HepG2 (cell line): ENCODE data around the gene GALNT10. TPM values are rescaled to one million over a fixed set of nuclear protein-coding genes. Genes with fewer than 3 reads are reported as not detected.

Experiments
- ATAC-seq: fragments of 200-7000 bp; cut with Tn5 transposase; 3 replicates; pipeline ENCODE4 v1.9.1; 2020; ENCODE audit warnings: mild to moderate bottlenecking, moderate library complexity
- BruUV-seq: library from RNA; stranded (reverse); fragments of 400-500 nt; replicated peaks from 2 replicates; lab custom pipeline; 2021; lab: Mats Ljungman, UMichigan
- CTCF ChIA-PET: fragments of 300-600 bp; formaldehyde crosslinking; extraction: SDS; loops from one replicate; lab custom pipeline; 2021; ENCODE audit warnings: low total read pairs, inconsistent platforms, low intra/inter-chr PET ratio; lab: Yijun Ruan, JAX
- POLR2A ChIA-PET: fragments of 350-600 bp; sonication (Branson Sonifier 250); formaldehyde crosslinking; loops from one replicate; lab custom pipeline; 2020; ENCODE audit warnings: antibody characterized with exemption, inconsistent platforms; lab: Yijun Ruan, JAX
- DNase-seq: peaks from one replicate; pipeline ENCODE4 v3.0.0-alpha.2; 2015; ENCODE audit warnings: low spot score
- FAIRE-seq: peaks from 3 replicates; lab custom pipeline; 2011; peaks lifted over from hg19 to GRCh38; lab: Jason Lieb, UNC
- H2AFZ ChIP-seq: one replicate; pipeline ENCODE4 v1.6.1; 2011; ENCODE audit warnings: low read length, inconsistent platforms
- H3K27ac ChIP-seq: fragments of 300-600 bp; 3 replicates; pipeline ENCODE4 v1.8.0; 2011; ENCODE audit warnings: mixed run types, mild to moderate bottlenecking, mixed read lengths, low read length, inconsistent platforms; ENCODE audit not compliant: insufficient read depth; ENCODE audit errors: extremely low read length
- H3K27me3 ChIP-seq, 2 experiments: fragments of 200-600 bp in 1 of 2; 2 replicates in 1 of 2; 3 replicates in 1 of 2; pipeline versions ENCODE4 v1.6.0 to v1.8.0; 2011; ENCODE audit warnings: low read length in 2 of 2, mild to moderate bottlenecking in 2 of 2, moderate library complexity in 2 of 2, inconsistent platforms in 1 of 2; ENCODE audit not compliant: insufficient read depth in 2 of 2, control insufficient read depth in 1 of 2
- H3K36me3 ChIP-seq, 2 experiments: fragments of 200-600 bp in 1 of 2; replicated peaks in 1 of 2; 2 replicates in 1 of 2; 3 replicates in 1 of 2; pipeline versions ENCODE4 v1.5.1 to v1.8.0; 2011; ENCODE audit warnings: low read length in 2 of 2, inconsistent platforms in 1 of 2; ENCODE audit not compliant: insufficient read depth in 2 of 2, control insufficient read depth in 1 of 2
- H3K4me1 ChIP-seq: 2 replicates; pipeline ENCODE4 v1.5.1; 2012; ENCODE audit warnings: low read length, inconsistent platforms; ENCODE audit not compliant: insufficient read depth
- H3K4me2 ChIP-seq: 2 replicates; pipeline ENCODE4 v1.6.0; 2011; ENCODE audit warnings: low read depth, low read length, inconsistent platforms
- H3K4me3 ChIP-seq, 3 experiments: fragments of 200-600 bp in 1 of 3; sonication (generic), shearing (Covaris generic) in 1 of 3; replicated peaks in 1 of 3; 2 replicates each; pipeline ENCODE4 v1.5.1; 2011 to 2016; ENCODE audit warnings: low read length in 3 of 3, inconsistent platforms in 2 of 3, low read depth in 2 of 3, mild to moderate bottlenecking in 2 of 3, control low read depth in 1 of 3, mixed read lengths in 1 of 3; ENCODE audit not compliant: insufficient read depth in 1 of 3
- H3K79me2 ChIP-seq: one replicate; pipeline ENCODE4 v1.6.1; 2011; ENCODE audit warnings: low read length, inconsistent platforms; ENCODE audit not compliant: insufficient read depth
- H3K9ac ChIP-seq: 2 replicates; pipeline ENCODE4 v1.6.0; 2011; ENCODE audit warnings: mild to moderate bottlenecking, low read depth, low read length, inconsistent platforms; ENCODE audit not compliant: insufficient read depth
- H3K9me3 ChIP-seq: 2 replicates; pipeline ENCODE4 v1.5.1; 2012; ENCODE audit warnings: mild to moderate bottlenecking, low read length
- H4K20me1 ChIP-seq: 2 replicates; pipeline ENCODE4 v1.6.0; 2011; ENCODE audit warnings: inconsistent platforms, mild to moderate bottlenecking, low read length, moderate library complexity; ENCODE audit not compliant: insufficient read depth
- HNRNPK ChIP-seq: fragments of 200-400 bp; formaldehyde crosslinking; IDR thresholded peaks from 2 replicates; pipeline ENCODE4 v1.6.1; 2018; ENCODE audit warnings: low read length, low read depth, moderate library complexity, mild to moderate bottlenecking; ENCODE audit not compliant: poor library complexity, severe bottlenecking
- HOXA7 ChIP-seq: sonication (generic); formaldehyde crosslinking; IDR thresholded peaks from 2 replicates; pipeline ENCODE4 v1.8.1; 2022; ENCODE audit warnings: mild to moderate bottlenecking, missing genetic modification reagents, moderate library complexity
- SP2 ChIP-seq: sonication (generic); formaldehyde crosslinking; IDR thresholded peaks from 2 replicates; pipeline ENCODE4 v1.5.1; 2020; ENCODE audit warnings: mild to moderate bottlenecking, missing genetic modification reagents
- TOE1 ChIP-seq: sonication (generic); formaldehyde crosslinking; IDR thresholded peaks from 2 replicates; pipeline ENCODE4 v1.4.0; 2020; ENCODE audit warnings: mild to moderate bottlenecking, missing genetic modification reagents
- TOPORS ChIP-seq: sonication (generic); formaldehyde crosslinking; IDR thresholded peaks from 2 replicates; pipeline ENCODE4 v1.8.0; 2023; ENCODE audit warnings: mild to moderate bottlenecking, missing genetic modification reagents
- ZNF121 ChIP-seq: sonication (generic); formaldehyde crosslinking; IDR thresholded peaks from 2 replicates; pipeline ENCODE4 v1.5.0; 2020; ENCODE audit warnings: mild to moderate bottlenecking, missing genetic modification reagents
- WGBS: methylation state at CpG from one replicate; pipeline ENCODE4 v1.1.6; 2017; ENCODE audit warnings: low lambda C conversion rate; 5-methylcytosine and 5-hydroxymethylcytosine counted together
- in situ Hi-C: cut with HindIII; loops from 2 replicates; pipeline ENCODE4 v1.10.0; 2017; ENCODE audit warnings: low pct_unique_long_range_greater_than_20kb; ENCODE audit not compliant: extremely low pct_ligation_motif_present
- intact Hi-C: fragments of 100-400 bp; cut with micrococcal nuclease; formaldehyde crosslinking; loops from one replicate; pipeline ENCODE4 v1.10.0; 2022; ENCODE audit not compliant: unreplicated experiment
- polyA plus RNA-seq, 8 experiments: library from polyadenylated mRNA; depleted of rRNA in 3 of 8; stranded (reverse) in 7 of 8; unstranded in 1 of 8; fragments of >200 nt; fragmentation: Illumina TruSeq in 4 of 8; extraction: Trizol in 4 of 8; gene quantifications; 2 replicates each; pipeline versions ENCODE4 v1.2.1 to v1.2.3, GENCODE V29; 2011 to 2016; ENCODE audit warnings: low read depth in 4 of 8, missing spikeins in 1 of 8, mixed read lengths in 1 of 8; ENCODE audit not compliant: insufficient read depth in 1 of 8
- total RNA-seq, 5 experiments: library from RNA; depleted of rRNA; stranded (reverse); fragments of >200 nt; fragmentation: Illumina TruSeq; extraction: Trizol; gene quantifications; 2 replicates each; pipeline ENCODE4 v1.2.3, GENCODE V29; 2016; ENCODE audit warnings: low read depth in 1 of 5
- TF ChIP-seq, protein P1 (sequence below), 2 experiments: sonication (generic) in 1 of 2; formaldehyde crosslinking in 1 of 2; IDR thresholded peaks; 2 replicates each; pipeline versions ENCODE4 v1.4.0 to v1.6.1; 2016 to 2020; ENCODE audit warnings: borderline replicate concordance in 1 of 2, low read depth in 1 of 2, mild to moderate bottlenecking in 1 of 2, missing genetic modification reagents in 1 of 2

The GALNT10 gene
- total and polyA plus RNA-seq, 2 of the 13 experiments (the other 11 are each of a cell fraction or from before 2014, with no cell fraction given) = 8.1 to 11.2 TPM

GRCh38 chr5:154213592-154213991 lies 23.1 kb downstream of the GALNT10 start:
- Histone ChIP-seq H3K9me3 (no peaks in the 10 kb centered on the region), H3K4me1 (peaks cover 17% of the 10 kb centered on the region), H2AFZ (no peak overlapping the region), H3K4me3 (no peak overlapping the region), H3K79me2 (no peaks in the 10 kb centered on the region), H3K36me3 (no peaks in the 10 kb centered on the region; a peak in 1 of 5 replicates), H3K27ac (no peak overlapping the region), H3K4me2 (no peak overlapping the region), H4K20me1 (no peaks in the 10 kb centered on the region), H3K9ac (no peak overlapping the region)
- FAIRE-seq = no peak
- 87% methylated on average over 4 of the region's 4 CpGs for WGBS
- ChIA-PET CTCF (no interaction called here), POLR2A (no interaction called here)
- ATAC-seq = no peak
- BruUV-seq = no TSS peak
- intact Hi-C loops (no loop called here), in situ Hi-C loops (no loop called here)
- TF ChIP-seq TOE1 (no peak), ZNF121 (CRISPR knock-in tag) (peak; percentile 50; the same call in 1 of the 2 replicates), SP2 (CRISPR knock-in tag) (no peak), TOPORS (CRISPR knock-in tag) (no peak), HOXA7 (CRISPR knock-in tag) (no peak), HNRNPK (no peak)
- TF ChIP-seq, protein P1, sequence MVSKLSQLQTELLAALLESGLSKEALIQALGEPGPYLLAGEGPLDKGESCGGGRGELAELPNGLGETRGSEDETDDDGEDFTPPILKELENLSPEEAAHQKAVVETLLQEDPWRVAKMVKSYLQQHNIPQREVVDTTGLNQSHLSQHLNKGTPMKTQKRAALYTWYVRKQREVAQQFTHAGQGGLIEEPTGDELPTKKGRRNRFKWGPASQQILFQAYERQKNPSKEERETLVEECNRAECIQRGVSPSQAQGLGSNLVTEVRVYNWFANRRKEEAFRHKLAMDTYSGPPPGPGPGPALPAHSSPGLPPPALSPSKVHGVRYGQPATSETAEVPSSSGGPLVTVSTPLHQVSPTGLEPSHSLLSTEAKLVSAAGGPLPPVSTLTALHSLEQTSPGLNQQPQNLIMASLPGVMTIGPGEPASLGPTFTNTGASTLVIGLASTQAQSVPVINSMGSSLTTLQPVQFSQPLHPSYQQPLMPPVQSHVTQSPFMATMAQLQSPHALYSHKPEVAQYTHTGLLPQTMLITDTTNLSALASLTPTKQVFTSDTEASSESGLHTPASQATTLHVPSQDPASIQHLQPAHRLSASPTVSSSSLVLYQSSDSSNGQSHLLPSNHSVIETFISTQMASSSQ (IDR thresholded peaks at IDR 0.05; ENCODE audit: low read depth) = no peak
- TF ChIP-seq, protein P1 (CRISPR knock-in tag; IDR thresholded peaks at IDR 0.05; ENCODE audit: borderline replicate concordance) = no peak
- TF ChIP-seq, all 625 proteins: peak for 1
- DNase-seq = no peak
- H3K27me3 ChIP-seq = no peaks in the 10 kb centered on the region
